Esophagus muscularis mucosa (tissue), 4 donors: ENCODE data around the gene PLEKHA6. TPM values are rescaled to one million over a fixed set of nuclear protein-coding genes. Genes with fewer than 3 reads are reported as not detected.

Source experiments
- DNase-seq: peaks from one replicate; pipeline ENCODE4 v3.0.0-alpha.2; 2017; ENCODE audit errors: extremely low spot score
- H3K27ac ChIP-seq, 4 donors: fragments of 200-600 bp; sonication (generic); replicated peaks in 1 of 4; 1 replicate in 3 of 4; 2 replicates in 1 of 4; pipeline ENCODE4 v1.5.1; 2016 to 2019; ENCODE audit warnings: mild to moderate bottlenecking in 1 of 4
- H3K27me3 ChIP-seq, 4 donors: fragments of 200-600 bp; sonication (generic); one replicate each; pipeline versions ENCODE4 v1.5.1 to v1.6.0; 2016 to 2019
- H3K36me3 ChIP-seq, 4 donors: fragments of 200-600 bp; sonication (generic); one replicate each; pipeline ENCODE4 v1.5.1; 2016 to 2019
- H3K4me1 ChIP-seq, 4 donors: fragments of 200-600 bp; sonication (generic); one replicate each; pipeline ENCODE4 v1.5.1; 2016 to 2019
- H3K4me3 ChIP-seq, 4 donors: fragments of 200-600 bp; sonication (generic); 1 replicate in 2 of 4; 2 replicates in 2 of 4; pipeline ENCODE4 v1.5.1; 2016 to 2019; ENCODE audit warnings: mild to moderate bottlenecking in 4 of 4, moderate library complexity in 1 of 4
- H3K9me3 ChIP-seq, 4 donors: fragments of 200-600 bp; sonication (generic); 1 replicate in 3 of 4; 2 replicates in 1 of 4; pipeline ENCODE4 v1.5.1; 2016 to 2019
- CTCF ChIP-seq, 3 experiments: fragments of 200-600 bp in 2 of 3; fragments of 450-650 bp in 1 of 3; sonication (generic) in 2 of 3; IDR thresholded peaks; one replicate each; pipeline ENCODE4 v1.5.1; 2017 to 2019; ENCODE audit warnings: antibody characterized with exemption in 3 of 3, mild to moderate bottlenecking in 2 of 3, moderate library complexity in 1 of 3
- EP300 ChIP-seq: sonication (generic); formaldehyde crosslinking; IDR thresholded peaks from one replicate; pipeline ENCODE4 v1.6.1; 2017; ENCODE audit warnings: antibody characterized with exemption
- POLR2A ChIP-seq: fragments of 450-650 bp; IDR thresholded peaks from one replicate; pipeline ENCODE4 v1.6.1; 2017; ENCODE audit warnings: antibody characterized with exemption, moderate library complexity, mild to moderate bottlenecking, low read depth
- POLR2AphosphoS5 ChIP-seq, 2 donors: sonication (generic); formaldehyde crosslinking; IDR thresholded peaks; one replicate each; pipeline ENCODE4 v1.6.1; 2017; ENCODE audit warnings: antibody characterized with exemption in 2 of 2
- WGBS: methylation state at CpG from one replicate; pipeline ENCODE4 v1.1.5; 2018; 5-methylcytosine and 5-hydroxymethylcytosine counted together
- intact Hi-C: fragments of 100-400 bp; cut with DNase I; formaldehyde crosslinking; loops from one replicate; pipeline ENCODE4 v1.15.1; 2023
- total RNA-seq, 4 donors: library from RNA; depleted of rRNA; stranded (reverse); fragments of >200 nt; gene quantifications; one replicate each; pipeline versions ENCODE4 v1.1.0 to v1.2.1, GENCODE V29; 2016

PLEKHA6 gene
- total RNA-seq, 4 donors from 2014 or later = 11.9 to 22.4 (median 15.9) TPM

- DNase-seq = no peak
- Histone ChIP-seq H3K9me3 (no peaks in the 10 kb centered on the region), H3K27ac (no peak overlapping the region), H3K36me3 (no peaks in the 10 kb centered on the region), H3K4me1 (peaks cover 12 to 22% (median 17%) of the 10 kb centered on the region in 4 donors), H3K27me3 (peaks cover 0 to 33% (median 0%) of the 10 kb centered on the region in 4 donors), H3K4me3 (no peak overlapping the region)
- no peak for TF ChIP-seq POLR2A
- TF ChIP-seq EP300 = no peak
- no peak for TF ChIP-seq CTCF (IDR thresholded peaks at IDR 0.05)
- TF ChIP-seq POLR2AphosphoS5 (IDR thresholded peaks at IDR 0.05) = no peak
- intact Hi-C loops = no loop called here
- WGBS = 84% methylated on average over 6 of the region's 6 CpGs
These were observed 14.9 kb downstream of the PLEKHA6 start for GRCh38 chr1:204344665-204345355.

GRCh38 chr1:204343802-204344201, 15.9 kb downstream of the PLEKHA6 start:
- Histone ChIP-seq H3K4me3 (no peak overlapping the region), H3K36me3 (no peaks in the 10 kb centered on the region), H3K27me3 (peaks cover 0 to 27% (median 0%) of the 10 kb centered on the region in 4 donors), H3K27ac (no peak overlapping the region), H3K4me1 (peaks cover 8 to 25% (median 21%) of the 10 kb centered on the region in 4 donors), H3K9me3 (no peaks in the 10 kb centered on the region)
- WGBS = 95% methylated on average over 4 of the region's 4 CpGs
- no peak for TF ChIP-seq CTCF (IDR thresholded peaks at IDR 0.05)
- no peak for TF ChIP-seq EP300
- TF ChIP-seq POLR2A = no peak
- intact Hi-C loops = no loop called here
- no peak for DNase-seq

DNA sequence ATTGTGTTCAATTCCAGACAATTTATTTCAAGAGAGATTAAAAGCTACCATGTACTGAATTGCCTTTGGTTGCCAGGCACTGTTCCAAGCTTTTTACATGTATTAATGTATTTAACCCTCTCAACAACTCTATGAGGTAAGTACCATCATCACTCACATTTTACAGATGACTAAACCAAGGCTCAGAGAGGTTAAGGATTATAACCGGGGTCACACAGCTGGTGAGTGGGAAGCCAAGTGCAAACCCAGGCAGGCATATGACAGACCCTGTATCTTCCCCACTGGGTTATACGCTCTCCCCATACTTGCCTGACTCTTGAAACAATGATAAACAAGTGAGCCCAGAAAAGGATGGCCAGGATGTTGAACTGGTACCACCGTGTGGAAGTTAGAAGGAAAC, 16.5 kb downstream of the PLEKHA6 start:
- TF ChIP-seq EP300 (no peak), POLR2A (no peak), CTCF (IDR thresholded peaks at IDR 0.05) (no peak), POLR2AphosphoS5 (IDR thresholded peaks at IDR 0.05) (no peak)
- Histone ChIP-seq H3K36me3 (no peaks in the 10 kb centered on the region), H3K4me3 (no peak overlapping the region), H3K4me1 (peaks cover 5 to 23% (median 21%) of the 10 kb centered on the region in 4 donors), H3K27ac (no peak overlapping the region), H3K27me3 (peaks cover 0 to 21% (median 0%) of the 10 kb centered on the region in 4 donors), H3K9me3 (no peaks in the 10 kb centered on the region)
- DNase-seq = no peak
- WGBS = 83% methylated on average over 3 of the region's 3 CpGs
- intact Hi-C loops = no loop called here

GRCh38 chr1:204342310-204342709, 17.4 kb downstream of the PLEKHA6 start:
- WGBS = 97% methylated on average over 2 of the region's 2 CpGs
- intact Hi-C loops = no loop called here
- no peak for DNase-seq

More at GRCh38 chr1:204342310-204342709, 17.4 kb downstream of the PLEKHA6 start:
- H3K27me3 ChIP-seq = peaks cover 0 to 18% (median 0%) of the 10 kb centered on the region in 4 donors
- TF ChIP-seq POLR2AphosphoS5 (IDR thresholded peaks at IDR 0.05) = no peak
- no peak for TF ChIP-seq POLR2A
- no peak for TF ChIP-seq CTCF (IDR thresholded peaks at IDR 0.05)
- TF ChIP-seq EP300 = no peak
- H3K4me1 ChIP-seq = peaks cover 0 to 25% (median 20%) of the 10 kb centered on the region in 4 donors
- no peak overlapping the region for H3K4me3 ChIP-seq
- H3K27ac ChIP-seq = no peak overlapping the region
- no peaks in the 10 kb centered on the region for H3K36me3 ChIP-seq
- H3K9me3 ChIP-seq = no peaks in the 10 kb centered on the region
